ENCODE results near the gene NFKB2.

NFKB2 gene

DNA sequence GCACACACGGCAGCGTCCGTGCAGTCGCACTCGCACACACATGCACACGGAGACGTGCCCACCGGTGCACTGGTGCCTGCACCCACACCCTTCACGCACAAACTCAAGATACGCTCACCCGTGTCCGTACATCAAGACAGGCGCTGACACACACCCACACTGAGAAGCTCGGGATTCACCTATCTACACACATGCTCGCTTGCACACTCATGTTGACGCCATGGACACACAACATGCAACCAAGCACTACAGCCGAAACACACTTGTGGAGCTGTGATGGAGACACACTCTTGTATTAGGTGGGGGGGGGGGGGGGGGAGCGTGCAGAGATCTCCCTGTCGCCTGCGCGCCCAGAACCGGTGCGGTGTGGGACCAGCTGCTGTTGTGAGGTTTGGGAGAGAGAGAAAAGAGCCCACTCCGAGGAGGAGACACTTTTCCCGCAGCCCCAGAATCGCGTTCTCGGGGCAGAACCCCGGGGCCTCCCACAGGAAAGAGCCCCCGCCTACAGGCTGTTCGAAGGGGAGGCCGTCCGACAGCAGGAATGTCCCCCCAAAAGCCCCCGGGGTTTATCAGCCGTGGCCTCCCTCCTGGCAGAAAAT lies 605 bp upstream of the NFKB2 start:
- peak; percentile 57 for DNase-seq (ENCODE audit: low read depth)

DNA sequence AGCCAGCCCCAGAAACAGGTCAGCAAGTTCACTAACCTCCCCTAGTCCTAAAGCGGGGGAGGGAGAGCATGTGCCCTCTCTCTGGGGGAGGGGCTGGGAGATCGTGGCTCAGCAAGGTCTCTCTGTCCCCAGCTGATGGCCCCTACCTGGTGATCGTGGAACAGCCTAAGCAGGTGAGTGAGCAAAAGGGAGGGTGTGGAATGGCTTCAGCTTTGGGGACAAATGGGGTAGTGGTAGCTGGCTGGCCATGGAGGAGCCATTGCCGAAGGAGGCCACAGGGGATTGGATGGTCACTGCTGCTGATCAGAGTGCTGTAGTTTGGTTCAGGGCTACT lies 779 bp downstream of the NFKB2 start:
- no peak for DNase-seq (ENCODE audit: low read depth)

DNA sequence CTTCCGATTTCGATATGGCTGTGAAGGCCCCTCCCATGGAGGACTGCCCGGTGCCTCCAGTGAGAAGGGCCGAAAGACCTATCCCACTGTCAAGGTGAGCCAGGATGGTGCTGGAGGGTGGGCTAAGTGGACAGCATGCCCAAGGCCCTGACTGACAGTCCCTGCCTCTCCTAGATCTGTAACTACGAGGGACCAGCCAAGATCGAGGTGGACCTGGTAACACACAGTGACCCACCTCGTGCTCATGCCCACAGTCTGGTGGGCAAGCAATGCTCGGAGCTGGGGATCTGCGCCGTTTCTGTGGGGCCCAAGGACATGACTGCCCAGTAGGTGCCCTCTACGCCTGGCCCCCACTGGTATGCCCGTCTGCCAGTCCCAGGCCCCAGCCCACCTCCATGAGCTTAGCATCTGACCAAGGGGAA lies 1.2 kb downstream of the NFKB2 start:
- no peak for DNase-seq (ENCODE audit: low read depth)

DNA sequence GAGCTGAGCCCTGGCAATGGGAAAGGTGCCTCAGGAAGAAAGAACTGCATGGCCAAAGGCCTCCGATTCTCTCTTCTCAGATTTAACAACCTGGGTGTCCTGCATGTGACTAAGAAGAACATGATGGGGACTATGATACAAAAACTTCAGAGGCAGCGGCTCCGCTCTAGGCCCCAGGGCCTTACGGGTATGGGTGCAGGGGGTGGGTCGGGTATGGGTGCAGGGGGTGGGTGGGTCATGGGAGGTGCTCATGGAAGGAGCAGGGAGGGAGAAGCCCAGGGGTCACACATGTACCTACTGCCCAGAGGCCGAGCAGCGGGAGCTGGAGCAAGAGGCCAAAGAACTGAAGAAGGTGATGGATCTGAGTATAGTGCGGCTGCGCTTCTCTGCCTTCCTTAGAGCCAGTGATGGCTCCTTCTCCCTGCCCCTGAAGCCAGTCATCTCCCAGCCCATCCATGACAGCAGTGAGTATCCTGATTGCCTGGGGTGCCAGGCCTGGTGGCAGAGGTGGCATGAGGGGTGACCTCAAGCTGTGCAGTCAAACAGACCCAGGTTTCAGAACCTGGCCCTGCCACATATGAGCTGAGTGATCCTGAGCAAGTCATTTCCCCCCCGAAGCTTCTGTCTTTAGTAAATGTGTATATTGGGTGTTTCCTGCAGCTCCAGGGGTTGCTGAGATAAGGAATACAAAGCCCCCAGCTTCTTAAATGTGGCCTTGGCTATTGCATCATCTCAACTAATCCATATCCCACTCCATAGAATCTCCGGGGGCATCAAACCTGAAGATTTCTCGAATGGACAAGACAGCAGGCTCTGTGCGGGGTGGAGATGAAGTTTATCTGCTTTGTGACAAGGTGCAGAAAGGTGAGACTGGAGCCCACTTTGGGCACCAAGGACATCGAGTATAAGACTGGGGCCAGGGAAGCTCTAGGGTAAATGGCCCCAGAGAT lies 2.0 kb downstream of the NFKB2 start:
- no peak for DNase-seq (ENCODE audit: low read depth)

DNA sequence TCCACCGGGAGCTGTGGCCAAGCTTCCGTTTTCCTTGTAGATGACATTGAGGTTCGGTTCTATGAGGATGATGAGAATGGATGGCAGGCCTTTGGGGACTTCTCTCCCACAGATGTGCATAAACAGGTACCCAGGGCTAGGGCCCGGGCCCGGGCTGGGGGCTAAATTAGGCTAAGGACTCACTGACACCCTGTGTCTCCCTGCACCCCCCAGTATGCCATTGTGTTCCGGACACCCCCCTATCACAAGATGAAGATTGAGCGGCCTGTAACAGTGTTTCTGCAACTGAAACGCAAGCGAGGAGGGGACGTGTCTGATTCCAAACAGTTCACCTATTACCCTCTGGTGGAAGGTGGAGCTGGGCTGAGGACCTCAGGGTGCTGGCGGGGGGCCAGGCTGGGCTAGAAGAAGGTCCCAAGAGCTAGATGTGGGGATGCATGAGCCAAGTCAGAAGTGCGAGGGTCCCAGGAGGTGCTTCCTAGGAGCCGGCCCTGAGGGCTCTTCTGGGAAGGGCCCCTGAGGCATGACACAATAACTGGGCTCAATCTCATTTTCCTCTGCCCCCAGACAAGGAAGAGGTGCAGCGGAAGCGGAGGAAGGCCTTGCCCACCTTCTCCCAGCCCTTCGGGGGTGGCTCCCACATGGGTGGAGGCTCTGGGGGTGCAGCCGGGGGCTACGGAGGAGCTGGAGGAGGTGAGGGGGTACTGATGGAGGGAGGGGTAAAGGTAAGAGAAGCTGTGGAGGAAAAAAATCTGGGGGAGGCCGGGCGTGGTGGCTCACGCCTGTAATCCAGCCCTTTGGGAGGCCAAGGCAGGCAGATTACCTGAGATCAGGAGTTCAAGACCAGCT lies 2.9 kb downstream of the NFKB2 start:
- DNase-seq (ENCODE audit: low read depth) = no peak

DNA sequence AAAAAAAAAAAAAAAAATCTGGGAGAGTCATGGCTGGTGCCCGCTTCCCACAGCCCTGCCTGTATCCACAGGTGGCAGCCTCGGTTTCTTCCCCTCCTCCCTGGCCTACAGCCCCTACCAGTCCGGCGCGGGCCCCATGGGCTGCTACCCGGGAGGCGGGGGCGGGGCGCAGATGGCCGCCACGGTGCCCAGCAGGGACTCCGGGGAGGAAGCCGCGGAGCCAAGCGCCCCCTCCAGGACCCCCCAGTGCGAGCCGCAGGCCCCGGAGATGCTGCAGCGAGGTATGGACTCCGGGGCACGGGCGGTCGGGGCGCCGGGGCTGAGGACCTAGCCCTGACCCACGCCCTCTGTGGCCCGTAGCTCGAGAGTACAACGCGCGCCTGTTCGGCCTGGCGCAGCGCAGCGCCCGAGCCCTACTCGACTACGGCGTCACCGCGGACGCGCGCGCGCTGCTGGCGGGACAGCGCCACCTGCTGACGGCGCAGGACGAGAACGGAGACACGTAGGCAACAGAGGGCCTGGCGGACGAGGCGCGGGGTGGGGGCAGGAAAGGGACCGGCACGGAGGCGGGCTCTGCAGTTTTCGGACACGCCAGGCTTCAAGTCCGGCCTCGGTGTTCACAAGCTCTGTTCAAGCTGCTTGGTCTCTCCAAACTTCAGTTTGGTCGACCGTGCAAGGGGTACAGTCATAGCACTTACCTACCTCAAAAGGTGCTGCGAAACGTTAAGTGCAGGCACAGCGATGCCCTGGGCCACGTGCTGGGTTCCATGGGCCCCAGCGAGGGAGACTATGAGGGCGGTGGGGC lies 3.9 kb downstream of the NFKB2 start:
- peak; percentile 80 for DNase-seq (ENCODE audit: low read depth)

DNA sequence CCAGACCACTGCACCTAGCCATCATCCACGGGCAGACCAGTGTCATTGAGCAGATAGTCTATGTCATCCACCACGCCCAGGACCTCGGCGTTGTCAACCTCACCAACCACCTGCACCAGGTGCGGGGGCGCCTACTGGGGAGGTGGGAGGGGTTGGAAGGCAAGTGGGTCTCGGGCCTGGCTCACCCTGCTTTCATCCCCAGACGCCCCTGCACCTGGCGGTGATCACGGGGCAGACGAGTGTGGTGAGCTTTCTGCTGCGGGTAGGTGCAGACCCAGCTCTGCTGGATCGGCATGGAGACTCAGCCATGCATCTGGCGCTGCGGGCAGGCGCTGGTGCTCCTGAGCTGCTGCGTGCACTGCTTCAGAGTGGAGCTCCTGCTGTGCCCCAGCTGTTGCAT lies 4.6 kb downstream of the NFKB2 start:
- no peak for DNase-seq (ENCODE audit: low read depth)

DNA sequence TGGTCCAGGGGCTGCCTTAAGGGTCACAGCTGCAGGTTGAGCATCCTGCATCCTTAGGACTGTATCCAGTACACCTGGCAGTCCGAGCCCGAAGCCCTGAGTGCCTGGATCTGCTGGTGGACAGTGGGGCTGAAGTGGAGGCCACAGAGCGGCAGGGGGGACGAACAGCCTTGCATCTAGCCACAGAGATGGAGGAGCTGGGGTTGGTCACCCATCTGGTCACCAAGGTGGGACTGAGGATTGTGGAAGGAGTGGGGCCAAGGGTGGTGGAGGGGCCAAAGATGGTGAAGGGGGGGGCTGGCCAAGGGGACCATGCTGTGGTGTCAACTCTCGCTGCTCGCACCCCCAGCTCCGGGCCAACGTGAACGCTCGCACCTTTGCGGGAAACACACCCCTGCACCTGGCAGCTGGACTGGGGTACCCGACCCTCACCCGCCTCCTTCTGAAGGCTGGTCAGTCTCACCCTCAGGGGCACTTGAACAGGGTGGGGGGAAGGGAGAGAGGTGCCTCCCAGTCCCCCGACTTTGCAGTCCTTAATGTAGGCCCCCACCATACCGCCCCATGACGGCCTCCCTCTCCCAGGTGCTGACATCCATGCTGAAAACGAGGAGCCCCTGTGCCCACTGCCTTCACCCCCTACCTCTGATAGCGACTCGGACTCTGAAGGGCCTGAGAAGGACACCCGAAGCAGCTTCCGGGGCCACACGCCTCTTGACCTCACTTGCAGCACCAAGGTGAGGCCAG lies 5.3 kb downstream of the NFKB2 start:
- no peak for DNase-seq (ENCODE audit: low read depth)

DNA sequence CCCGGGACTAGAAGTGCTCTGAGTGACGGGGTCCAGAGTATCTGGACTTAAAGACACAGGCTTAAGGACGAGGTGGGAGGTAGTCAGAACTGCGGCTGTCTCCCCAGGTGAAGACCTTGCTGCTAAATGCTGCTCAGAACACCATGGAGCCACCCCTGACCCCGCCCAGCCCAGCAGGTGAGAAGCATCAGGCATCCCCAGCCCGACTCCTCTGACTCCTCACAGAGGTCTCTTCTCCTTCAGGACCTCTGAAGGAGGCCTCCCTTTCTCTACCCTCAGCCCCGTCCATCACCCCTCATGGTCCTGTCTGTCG lies 5.8 kb downstream of the NFKB2 start:
- DNase-seq (ENCODE audit: low read depth) = no peak

DNA sequence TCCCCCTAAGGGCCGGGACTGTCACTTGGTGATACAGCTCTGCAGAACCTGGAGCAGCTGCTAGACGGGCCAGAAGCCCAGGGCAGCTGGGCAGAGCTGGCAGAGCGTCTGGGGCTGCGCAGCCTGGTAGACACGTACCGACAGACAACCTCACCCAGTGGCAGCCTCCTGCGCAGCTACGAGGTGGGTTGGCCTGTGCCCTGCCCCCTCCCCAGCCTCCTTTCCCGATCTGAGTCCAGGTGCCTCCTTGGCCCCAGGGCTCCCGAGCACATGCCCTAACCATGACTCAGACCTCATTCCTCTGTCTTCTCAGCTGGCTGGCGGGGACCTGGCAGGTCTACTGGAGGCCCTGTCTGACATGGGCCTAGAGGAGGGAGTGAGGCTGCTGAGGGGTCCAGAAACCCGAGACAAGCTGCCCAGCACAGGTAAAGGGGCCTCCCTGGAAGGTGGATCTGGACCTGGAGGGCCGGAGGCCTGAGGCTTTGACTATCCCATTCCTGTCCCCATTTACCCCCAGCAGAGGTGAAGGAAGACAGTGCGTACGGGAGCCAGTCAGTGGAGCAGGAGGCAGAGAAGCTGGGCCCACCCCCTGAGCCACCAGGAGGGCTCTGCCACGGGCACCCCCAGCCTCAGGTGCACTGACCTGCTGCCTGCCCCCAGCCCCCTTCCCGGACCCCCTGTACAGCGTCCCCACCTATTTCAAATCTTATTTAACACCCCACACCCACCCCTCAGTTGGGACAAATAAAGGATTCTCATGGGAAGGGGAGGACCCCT lies 6.4 kb downstream of the NFKB2 start:
- no peak for DNase-seq (ENCODE audit: low read depth)

DNA sequence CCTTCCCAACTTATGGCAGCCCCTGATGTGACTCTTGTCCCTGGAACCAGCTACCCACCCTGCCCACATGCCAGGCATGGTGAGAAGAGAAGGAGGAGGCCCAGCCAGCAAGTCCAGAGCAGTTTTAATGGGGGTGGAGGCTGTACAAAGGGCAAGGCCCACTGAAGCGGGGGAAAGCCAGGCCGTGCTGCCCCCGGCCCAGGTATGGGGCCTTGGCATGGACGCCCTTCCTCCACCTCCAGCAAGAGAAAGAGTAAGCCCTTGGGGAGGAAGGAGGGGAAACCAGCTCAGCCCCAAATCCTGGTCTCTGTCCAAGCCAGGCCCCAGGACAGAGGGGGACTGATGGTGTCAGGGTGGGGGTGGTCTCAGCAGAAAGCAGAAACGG lies 7.0 kb downstream of the NFKB2 start:
- no peak for DNase-seq (ENCODE audit: low read depth)

DNA sequence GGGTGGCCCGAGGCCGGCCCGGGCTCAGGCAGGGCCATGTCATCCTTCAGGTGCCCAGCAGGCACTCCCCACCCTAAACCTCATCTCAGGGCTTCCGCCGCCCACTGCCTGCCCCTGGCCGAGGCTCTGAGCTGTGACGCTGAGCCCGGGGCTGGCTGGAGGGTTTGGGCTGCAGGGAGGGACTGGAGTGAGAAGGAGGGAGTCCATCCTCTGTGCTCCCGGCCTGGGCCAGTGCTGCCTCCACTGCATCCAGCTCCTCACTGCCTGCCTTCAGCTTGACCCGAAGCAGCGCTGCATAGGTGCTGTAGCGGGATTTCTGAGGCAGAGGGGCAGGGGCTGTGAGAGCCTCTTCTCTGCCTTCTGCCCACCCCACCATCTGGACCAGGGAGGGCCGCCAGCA lies 7.6 kb downstream of the NFKB2 start:
- DNase-seq (ENCODE audit: low read depth) = no peak

DNA sequence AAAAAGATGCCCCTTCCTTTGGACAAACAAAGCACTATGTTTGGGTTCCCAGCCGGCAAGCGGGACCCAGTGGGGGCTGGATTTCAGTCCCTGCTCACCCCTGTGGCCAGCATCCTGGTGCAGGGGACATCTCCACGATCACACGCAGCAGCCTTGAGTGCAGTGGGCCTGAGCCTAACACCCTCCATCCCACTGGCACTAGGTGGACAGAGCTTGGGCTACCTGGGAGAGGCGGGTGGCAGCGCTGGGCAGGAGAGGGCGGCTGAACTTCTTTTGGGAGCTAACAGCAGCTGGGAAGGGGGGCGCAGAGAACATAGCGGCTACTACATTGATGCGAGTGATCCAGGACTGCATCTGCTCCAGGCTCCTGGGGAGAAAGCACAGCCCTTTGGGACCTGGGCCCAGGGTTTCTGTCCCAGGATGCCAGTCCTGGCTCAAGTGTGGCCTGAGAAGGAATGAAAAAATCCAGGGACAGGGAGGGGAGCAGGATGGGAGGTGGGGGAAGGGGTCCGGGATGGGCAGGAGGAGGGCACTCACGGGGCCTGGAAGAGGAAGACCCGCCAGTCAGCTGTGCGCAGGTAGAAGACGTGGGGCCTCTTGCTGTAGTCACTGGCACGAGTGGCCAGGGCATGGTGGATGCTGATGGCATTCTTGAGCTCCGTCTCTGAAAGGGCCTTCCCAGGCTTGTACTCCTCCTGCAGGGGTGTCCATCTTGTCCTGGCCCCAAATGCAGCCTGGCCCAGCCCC lies 9.0 kb downstream of the NFKB2 start:
- no peak for DNase-seq (ENCODE audit: low read depth)

DNA sequence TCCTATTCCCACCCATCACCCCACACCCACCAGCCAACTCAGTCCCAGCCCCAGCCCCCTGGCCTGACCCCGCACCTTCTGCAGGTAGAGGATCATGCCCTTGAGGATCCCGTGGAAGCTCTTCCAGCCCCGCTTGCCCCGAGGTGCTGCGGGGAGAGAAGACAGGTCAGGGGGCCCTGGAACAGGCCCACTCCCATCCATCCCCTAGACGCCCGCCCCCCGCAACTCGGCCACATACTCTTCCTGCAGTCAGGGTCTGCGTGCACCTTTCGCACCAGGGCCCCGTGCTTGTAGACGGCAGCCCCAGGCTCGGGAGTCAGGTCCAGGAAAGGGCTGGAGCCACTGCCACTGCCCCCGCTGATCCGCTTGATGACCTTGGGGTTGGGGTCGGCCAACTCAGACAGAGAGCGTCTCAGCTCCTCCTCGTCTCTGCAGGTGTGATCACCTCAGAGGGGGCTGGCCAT lies 9.6 kb downstream of the NFKB2 start:
- DNase-seq (ENCODE audit: low read depth) = no peak

DNA sequence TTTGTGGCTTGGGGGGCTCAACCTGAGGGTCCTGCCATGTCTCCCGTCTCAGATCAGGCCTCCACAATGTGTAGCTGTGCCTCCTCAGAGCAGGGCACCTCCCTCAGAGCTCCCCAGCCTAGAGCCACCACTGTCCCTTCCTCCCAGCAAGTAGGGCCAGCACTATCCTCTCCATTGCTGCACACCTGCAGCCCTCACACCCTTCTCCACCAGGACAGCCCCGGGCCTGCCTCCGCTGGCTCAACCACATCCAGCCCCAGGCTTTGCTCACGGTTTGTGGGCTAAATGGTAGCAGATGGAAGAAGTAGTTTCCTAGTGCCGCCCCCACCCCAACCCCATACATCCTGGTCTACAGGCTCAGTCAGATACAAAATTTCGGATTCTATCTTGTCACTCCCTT lies 10.1 kb downstream of the NFKB2 start:
- DNase-seq (ENCODE audit: low read depth) = no peak

DNA sequence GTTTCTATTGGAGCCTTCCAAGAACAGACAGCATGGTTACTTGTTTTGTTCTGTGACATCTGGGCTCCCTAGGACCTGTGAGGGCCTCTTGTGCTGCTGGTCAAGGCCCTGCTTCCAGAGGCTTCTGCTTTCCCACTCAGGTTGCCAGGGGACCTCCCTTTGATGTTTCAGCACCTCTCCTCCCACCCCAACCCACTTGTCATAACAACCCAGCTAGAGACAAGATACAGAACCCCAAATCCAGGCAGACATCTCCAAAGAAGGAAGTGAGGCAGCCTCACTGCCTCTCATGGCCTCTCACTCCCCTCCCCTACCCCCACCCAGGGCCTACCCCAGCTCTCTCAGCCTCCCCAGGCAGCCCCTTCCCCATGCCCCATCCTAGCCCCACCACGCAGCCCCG lies 11.3 kb downstream of the NFKB2 start:
- no peak for DNase-seq (ENCODE audit: low read depth)

DNA sequence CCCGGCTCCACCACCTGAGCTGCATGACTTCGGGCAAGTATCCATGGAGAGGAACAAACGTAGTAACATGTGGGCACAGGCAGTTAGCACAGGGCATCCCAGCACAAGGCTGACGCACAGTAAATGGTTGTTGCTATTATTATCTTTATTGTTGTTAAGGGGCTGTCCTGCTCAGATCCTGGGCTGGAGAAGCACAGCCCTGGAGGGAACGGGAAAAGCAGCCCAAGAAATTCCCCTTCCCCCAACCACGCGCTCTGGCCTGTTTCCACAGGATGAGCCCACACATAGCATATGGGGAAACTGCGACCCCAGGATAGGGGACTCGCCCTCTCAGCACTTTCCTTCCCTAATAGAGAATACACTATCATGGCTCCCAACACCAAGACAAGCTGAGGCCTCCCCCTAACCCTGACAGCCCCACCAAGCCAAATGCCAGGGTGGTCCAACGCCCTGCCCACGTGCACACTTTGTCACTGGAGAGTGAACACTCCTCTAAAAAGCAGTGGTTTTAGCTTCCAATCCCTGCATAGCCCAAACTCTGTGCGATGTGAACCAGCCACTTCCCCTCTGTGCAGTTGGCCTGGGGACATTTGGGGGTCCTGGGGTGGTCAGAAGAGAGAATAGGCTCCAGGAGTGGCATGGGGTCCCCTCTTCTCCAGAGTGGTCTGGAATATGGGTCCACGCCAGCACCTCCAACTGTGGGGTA lies 12.1 kb downstream of the NFKB2 start:
- DNase-seq (ENCODE audit: low read depth) = no peak

DNA sequence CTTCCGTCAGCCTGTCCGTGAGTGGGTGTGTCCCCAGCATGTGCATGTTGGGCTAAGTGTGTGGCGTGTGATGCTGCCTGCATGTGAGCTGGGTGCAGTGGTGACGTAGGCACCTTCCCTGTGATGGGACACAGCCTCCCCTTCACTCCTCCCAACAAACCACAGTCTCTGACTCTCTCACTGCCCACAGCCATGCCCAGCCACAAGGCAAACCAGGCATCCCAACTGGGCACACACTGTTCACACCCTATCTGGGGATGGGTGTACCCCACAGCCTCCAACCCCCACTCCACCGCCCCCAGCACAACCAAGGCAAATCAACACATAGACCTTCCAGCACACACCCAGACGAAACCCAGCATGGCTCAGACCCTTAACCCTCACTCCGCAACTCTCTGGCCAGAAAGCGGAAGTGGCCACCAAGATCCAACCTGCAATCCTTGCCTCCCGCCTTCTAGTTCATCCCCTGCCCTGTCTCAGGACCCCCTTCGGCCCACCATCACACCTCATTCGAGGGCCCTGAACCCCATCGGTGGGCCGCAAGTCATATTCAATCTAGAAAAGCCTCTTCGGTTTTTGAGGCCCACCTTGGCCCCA lies 12.7 kb downstream of the NFKB2 start:
- DNase-seq (ENCODE audit: low read depth) = no peak

Data from activated gamma-delta T cell treated with anti-CD3 and anti-CD28 coated beads, Interleukin-2, amount 50 U/mL, for 16 hours (primary cell).